Ascending aorta (tissue), 2 donors: ENCODE data around the gene GNAT2. TPM values are rescaled to one million over a fixed set of nuclear protein-coding genes. Genes with fewer than 3 reads are reported as not detected.

Source experiments
- DNase-seq, 2 donors: peaks; one replicate each; pipeline ENCODE4 v3.0.0-alpha.2; 2019; ENCODE audit warnings: low spot score in 2 of 2
- H3K27ac ChIP-seq, 2 donors: fragments of 200-600 bp; sonication (generic); one replicate each; pipeline ENCODE4 v1.5.1; 2016 to 2017; ENCODE audit warnings: mild to moderate bottlenecking in 1 of 2
- H3K27me3 ChIP-seq: fragments of 200-600 bp; sonication (generic); one replicate; pipeline ENCODE4 v1.5.1; 2017
- H3K36me3 ChIP-seq, 2 donors: fragments of 200-600 bp; sonication (generic); one replicate each; pipeline ENCODE4 v1.5.1; 2016
- H3K4me1 ChIP-seq, 2 donors: fragments of 200-600 bp; sonication (generic); one replicate each; pipeline ENCODE4 v1.5.1; 2016 to 2017; ENCODE audit warnings: mild to moderate bottlenecking in 1 of 2
- H3K4me3 ChIP-seq, 2 donors: fragments of 200-600 bp; sonication (generic); one replicate each; pipeline ENCODE4 v1.5.1; 2016 to 2017; ENCODE audit warnings: mild to moderate bottlenecking in 1 of 2
- H3K9me3 ChIP-seq, 2 donors: fragments of 200-600 bp; sonication (generic); one replicate each; pipeline ENCODE4 v1.5.1; 2016
- intact Hi-C: fragments of 100-400 bp; cut with DNase I; formaldehyde crosslinking; loops from one replicate; pipeline ENCODE4 v1.15.1; 2023
- total RNA-seq: library from RNA; depleted of rRNA; stranded (reverse); fragments of >200 nt; gene quantifications from one replicate; pipeline ENCODE4 v1.1.0, GENCODE V29; 2016
- TF ChIP-seq, protein P1 (sequence below), 3 experiments: fragments of 200-600 bp in 2 of 3; fragments of 450-650 bp in 1 of 3; sonication (generic) in 2 of 3; IDR thresholded peaks; one replicate each; pipeline ENCODE4 v1.5.1; 2016 to 2019; ENCODE audit warnings: antibody characterized with exemption in 3 of 3, mild to moderate bottlenecking in 1 of 3, moderate library complexity in 1 of 3

Gene GNAT2
- total RNA-seq, 1 donor from 2014 or later = not detected

DNA sequence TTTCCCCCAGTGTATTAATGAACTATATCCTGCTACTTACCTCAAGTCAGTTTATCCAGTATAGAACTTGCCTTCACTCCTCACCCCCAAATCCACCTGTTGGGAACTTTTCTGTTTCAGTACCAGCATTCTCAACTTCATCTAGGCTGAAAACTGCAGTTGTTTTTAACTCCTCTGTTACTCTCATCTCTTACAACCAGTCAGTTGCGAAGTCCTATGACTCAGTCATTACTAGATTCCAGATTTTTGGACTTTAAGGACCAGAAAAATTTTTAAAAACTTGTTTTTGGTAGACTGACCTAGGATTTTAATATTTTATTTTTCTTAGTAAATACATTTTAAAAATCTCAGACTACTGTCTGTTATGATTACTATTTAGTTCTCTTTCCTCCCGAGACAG, 62.9 kb downstream of the GNAT2 start:
- H3K4me1 ChIP-seq = peaks cover 0 to 15% of the 10 kb centered on the region in 2 donors
- H3K27ac ChIP-seq = no peak overlapping the region
- H3K9me3 ChIP-seq = no peaks in the 10 kb centered on the region
- no peak overlapping the region for H3K4me3 ChIP-seq
- intact Hi-C loops = no loop called here
- TF ChIP-seq, protein P1, sequence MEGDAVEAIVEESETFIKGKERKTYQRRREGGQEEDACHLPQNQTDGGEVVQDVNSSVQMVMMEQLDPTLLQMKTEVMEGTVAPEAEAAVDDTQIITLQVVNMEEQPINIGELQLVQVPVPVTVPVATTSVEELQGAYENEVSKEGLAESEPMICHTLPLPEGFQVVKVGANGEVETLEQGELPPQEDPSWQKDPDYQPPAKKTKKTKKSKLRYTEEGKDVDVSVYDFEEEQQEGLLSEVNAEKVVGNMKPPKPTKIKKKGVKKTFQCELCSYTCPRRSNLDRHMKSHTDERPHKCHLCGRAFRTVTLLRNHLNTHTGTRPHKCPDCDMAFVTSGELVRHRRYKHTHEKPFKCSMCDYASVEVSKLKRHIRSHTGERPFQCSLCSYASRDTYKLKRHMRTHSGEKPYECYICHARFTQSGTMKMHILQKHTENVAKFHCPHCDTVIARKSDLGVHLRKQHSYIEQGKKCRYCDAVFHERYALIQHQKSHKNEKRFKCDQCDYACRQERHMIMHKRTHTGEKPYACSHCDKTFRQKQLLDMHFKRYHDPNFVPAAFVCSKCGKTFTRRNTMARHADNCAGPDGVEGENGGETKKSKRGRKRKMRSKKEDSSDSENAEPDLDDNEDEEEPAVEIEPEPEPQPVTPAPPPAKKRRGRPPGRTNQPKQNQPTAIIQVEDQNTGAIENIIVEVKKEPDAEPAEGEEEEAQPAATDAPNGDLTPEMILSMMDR (IDR thresholded peaks at IDR 0.05) = no peak
- no peaks in the 10 kb centered on the region for H3K36me3 ChIP-seq
- DNase-seq = no peak
- no peaks in the 10 kb centered on the region for H3K27me3 ChIP-seq

Other genes starting within 250 kb of the GNAT2 start
- gene SORT1, start 221.7 kb downstream of the GNAT2 start, total RNA-seq = 111 TPM
- gene PSMA5, start 193.2 kb downstream of the GNAT2 start, total RNA-seq = 2.6 TPM
- gene SYPL2, start 153.1 kb downstream of the GNAT2 start, total RNA-seq = 8.1 TPM
- 5.9 TPM for gene ATXN7L2, start 135.7 kb downstream of the GNAT2 start, total RNA-seq
- gene CYB561D1, start 125.5 kb downstream of the GNAT2 start, total RNA-seq = 26.8 TPM
- gene AMIGO1, start 109.9 kb downstream of the GNAT2 start, total RNA-seq = 4.7 TPM
- not detected for gene GPR61, start 79.7 kb downstream of the GNAT2 start, total RNA-seq
- 2.8 TPM for gene GNAI3, start 71.0 kb downstream of the GNAT2 start, total RNA-seq
- 74.2 TPM for gene AMPD2, start 221 bp upstream of the GNAT2 start, total RNA-seq
- 27.8 TPM for gene GSTM4, start 36.5 kb upstream of the GNAT2 start, total RNA-seq
- 20.3 TPM for gene GSTM2, start 48.4 kb upstream of the GNAT2 start, total RNA-seq
- 89.4 TPM for gene GSTM1, start 68.2 kb upstream of the GNAT2 start, total RNA-seq
- gene GSTM5, start 92.6 kb upstream of the GNAT2 start, total RNA-seq = 23.3 TPM
- gene GSTM3, start 121.4 kb upstream of the GNAT2 start, total RNA-seq = 59.2 TPM
- gene EPS8L3, start 144.3 kb upstream of the GNAT2 start, total RNA-seq = not detected